ENCODE results near the gene IDH2. TPM values are rescaled to one million over a fixed set of nuclear protein-coding genes. Genes with fewer than 3 reads are reported as not detected.

IDH2 gene
- total and polyA plus RNA-seq, 10 of the 15 experiments (the other 5 are each of a cell fraction or from before 2014, with no cell fraction given): 2.3 to 358 (median 242) TPM

GRCh38 chr15:90121086-90121485, 18.8 kb upstream of the IDH2 start:
- BruUV-seq (replicated peaks): no TSS peak
- intact Hi-C loops (cut with micrococcal nuclease; ENCODE audit: unreplicated experiment): loop anchor here (2.0 kb wide), 1 partner anchor 58 kb away; no protein-coding TSS in a partner anchor
- RAD21 ChIA-PET (ENCODE audit: unreplicated experiment): interaction anchor here (1.0 to 1.1 kb wide), 2 partner anchors 34 to 36 kb away, joined by 3 read pairs; no protein-coding TSS in a partner anchor
- H3K27me3 ChIP-seq (replicated peaks in 1 of 2; ENCODE audit: control insufficient read depth in 2 of 2, insufficient read depth in 2 of 2, low read length in 1 of 2): no peaks in the 10 kb centered on the region
- FAIRE-seq (peak; percentile 41), ATAC-seq (no peak), DNase-seq (ENCODE audit: low read depth, low spot score) (no peak)
- no peaks in the 10 kb centered on the region for H3K79me2 ChIP-seq (ENCODE audit: control insufficient read depth, insufficient read depth, low read length)
- H2AFZ ChIP-seq (ENCODE audit: control insufficient read depth, low read depth, low read length): no peak overlapping the region
- no peaks in the 10 kb centered on the region for H3K4me1 ChIP-seq (ENCODE audit: control insufficient read depth, insufficient read depth, low read length)
- in situ Hi-C loops (cut with MboI): no loop called here
- H3K27ac ChIP-seq (ENCODE audit: control insufficient read depth, insufficient read depth): no peak overlapping the region
- CTCF ChIA-PET: interaction anchor here (1.0 kb wide), 1 partner anchor 100 kb away, joined by 3 read pairs; no protein-coding TSS in a partner anchor
- POLR2A ChIA-PET: interaction anchor here (0.6 kb wide), 1 partner anchor 257 kb away, joined by 4 read pairs; no protein-coding TSS in a partner anchor
- TF ChIP-seq HSF1 (IDR thresholded peaks at IDR 0.05; ENCODE audit: low read depth, low read length) (no peak), MEF2B (IDR thresholded peaks at IDR 0.05; ENCODE audit: partially characterized antibody, poor library complexity, severe bottlenecking) (peak; percentile 62)
- H3K9ac ChIP-seq (ENCODE audit: control insufficient read depth, insufficient read depth, low read length): no peak overlapping the region
- H4K20me1 ChIP-seq (ENCODE audit: control insufficient read depth, insufficient read depth): no peaks in the 10 kb centered on the region
- no peaks in the 10 kb centered on the region; the same call in 2 of the 3 replicates for H3K9me3 ChIP-seq (replicated peaks; ENCODE audit: control insufficient read depth, insufficient read depth, low read length)
- H3K4me2 ChIP-seq (ENCODE audit: control insufficient read depth, insufficient read depth): no peak overlapping the region
- SMC1A ChIA-PET (ENCODE audit: uncharacterized antibody, unreplicated experiment): interaction anchor here (0.8 to 0.9 kb wide), 2 partner anchors 9 to 14 kb away, joined by 3 read pairs; no protein-coding TSS in a partner anchor
- no peak overlapping the region for H3K4me3 ChIP-seq
- WGBS (ENCODE audit: insufficient coverage, insufficient replicate concordance, low lambda C conversion rate, missing lambda C conversion rate): 41% methylated on average over 5 of the region's 6 CpGs
- H3K36me3 ChIP-seq (ENCODE audit: control insufficient read depth in 2 of 2, insufficient read depth in 2 of 2, low read length in 1 of 2): no peaks in the 10 kb centered on the region

GRCh38 chr15:90119367-90119766, 17.1 kb upstream of the IDH2 start:
- in situ Hi-C loops (cut with MboI): no loop called here
- RAD21 ChIA-PET (ENCODE audit: unreplicated experiment): no interaction called here
- H3K36me3 ChIP-seq (ENCODE audit: control insufficient read depth in 2 of 2, insufficient read depth in 2 of 2, low read length in 1 of 2): no peaks in the 10 kb centered on the region
- SMC1A ChIA-PET (ENCODE audit: uncharacterized antibody, unreplicated experiment): interaction anchor here (1.3 kb wide), 1 partner anchor 29 kb away, joined by 3 read pairs; no protein-coding TSS in a partner anchor
- FAIRE-seq (no peak), DNase-seq (ENCODE audit: low read depth, low spot score) (no peak), ATAC-seq (no peak)
- CTCF ChIA-PET: no interaction called here
- no peak overlapping the region for H3K4me3 ChIP-seq
- no peaks in the 10 kb centered on the region for H3K4me1 ChIP-seq (ENCODE audit: control insufficient read depth, insufficient read depth, low read length)
- H2AFZ ChIP-seq (ENCODE audit: control insufficient read depth, low read depth, low read length): no peak overlapping the region
- TF ChIP-seq EP300 (IDR thresholded peaks at IDR 0.05; ENCODE audit: borderline replicate concordance in 1 of 2, control insufficient read depth in 1 of 2, low read depth in 2 of 2, low read length in 2 of 2) (no peak), NBN (IDR thresholded peaks at IDR 0.05) (no peak), TCF12 (IDR thresholded peaks at IDR 0.05; ENCODE audit: low read depth, low read length) (no peak)
- H3K4me2 ChIP-seq (ENCODE audit: control insufficient read depth, insufficient read depth): no peak overlapping the region
- no TSS peak for BruUV-seq (replicated peaks)
- POLR2A ChIA-PET: no interaction called here
- intact Hi-C loops (cut with micrococcal nuclease; ENCODE audit: unreplicated experiment): no loop called here
- no peak overlapping the region for H3K9ac ChIP-seq (ENCODE audit: control insufficient read depth, insufficient read depth, low read length)
- H3K27ac ChIP-seq (ENCODE audit: control insufficient read depth, insufficient read depth): no peak overlapping the region
- H3K27me3 ChIP-seq (replicated peaks in 1 of 2; ENCODE audit: control insufficient read depth in 2 of 2, insufficient read depth in 2 of 2, low read length in 1 of 2): no peaks in the 10 kb centered on the region
- peaks cover 3% of the 10 kb centered on the region; the same call in 2 of the 3 replicates for H3K9me3 ChIP-seq (replicated peaks; ENCODE audit: control insufficient read depth, insufficient read depth, low read length)
- H4K20me1 ChIP-seq (ENCODE audit: control insufficient read depth, insufficient read depth): no peaks in the 10 kb centered on the region
- no peaks in the 10 kb centered on the region for H3K79me2 ChIP-seq (ENCODE audit: control insufficient read depth, insufficient read depth, low read length)

Data from GM12878 (cell line).